Measurements from ENCODE around the gene CNGA3. TPM values are rescaled to one million over a fixed set of nuclear protein-coding genes. Genes with fewer than 3 reads are reported as not detected.

Gene CNGA3
- total RNA-seq, 1 donor from 2014 or later, result 0.52 TPM

GRCh38 chr2:98391581-98392270 is 45.5 kb downstream of the CNGA3 start:
- Histone ChIP-seq H3K9me3 (ENCODE audit: control insufficient read depth in 3 of 3, low read length in 3 of 3) (no peaks in the 10 kb centered on the region), H3K4me1 (ENCODE audit: control insufficient read depth in 3 of 3, insufficient read depth in 3 of 3, low read length in 3 of 3) (no peaks in the 10 kb centered on the region), H3K9ac (ENCODE audit: low read depth in 1 of 3, low read length in 3 of 3) (no peak overlapping the region), H3K36me3 (ENCODE audit: control insufficient read depth in 3 of 3, insufficient read depth in 3 of 3, low read length in 3 of 3) (no peaks in the 10 kb centered on the region), H3K4me3 (ENCODE audit: low read length in 3 of 3) (no peak overlapping the region), H3K27me3 (ENCODE audit: control insufficient read depth in 3 of 3, insufficient read depth in 3 of 3, low read length in 3 of 3) (peaks cover 0 to 9% (median under 1%) of the 10 kb centered on the region in 3 donors), H3K27ac (ENCODE audit: low read depth, low read length) (no peak overlapping the region)

- H3K4me1 ChIP-seq (ENCODE audit: control insufficient read depth in 3 of 3, insufficient read depth in 3 of 3, low read length in 3 of 3), result no peaks in the 10 kb centered on the region
- H3K27me3 ChIP-seq (ENCODE audit: control insufficient read depth in 3 of 3, insufficient read depth in 3 of 3, low read length in 3 of 3), result peaks cover 0 to 15% (median 6%) of the 10 kb centered on the region in 3 donors
- no peak overlapping the region for H3K27ac ChIP-seq (ENCODE audit: low read depth, low read length)
- no peaks in the 10 kb centered on the region for H3K9me3 ChIP-seq (ENCODE audit: control insufficient read depth in 3 of 3, low read length in 3 of 3)
- no peaks in the 10 kb centered on the region for H3K36me3 ChIP-seq (ENCODE audit: control insufficient read depth in 3 of 3, insufficient read depth in 3 of 3, low read length in 3 of 3)
- H3K4me3 ChIP-seq (ENCODE audit: low read length in 3 of 3), result no peak overlapping the region
- no peak overlapping the region for H3K9ac ChIP-seq (ENCODE audit: low read depth in 1 of 3, low read length in 3 of 3)
Observed at GRCh38 chr2:98393354-98393753, 47.1 kb downstream of the CNGA3 start.

GRCh38 chr2:98394595-98395153 is 48.4 kb downstream of the CNGA3 start:
- Histone ChIP-seq H3K4me3 (ENCODE audit: low read length in 3 of 3) (no peak overlapping the region), H3K9me3 (ENCODE audit: control insufficient read depth in 3 of 3, low read length in 3 of 3) (no peaks in the 10 kb centered on the region), H3K9ac (ENCODE audit: low read depth in 1 of 3, low read length in 3 of 3) (no peak overlapping the region), H3K36me3 (ENCODE audit: control insufficient read depth in 3 of 3, insufficient read depth in 3 of 3, low read length in 3 of 3) (no peaks in the 10 kb centered on the region), H3K27ac (ENCODE audit: low read depth, low read length) (no peak overlapping the region), H3K4me1 (ENCODE audit: control insufficient read depth in 3 of 3, insufficient read depth in 3 of 3, low read length in 3 of 3) (no peaks in the 10 kb centered on the region), H3K27me3 (ENCODE audit: control insufficient read depth in 3 of 3, insufficient read depth in 3 of 3, low read length in 3 of 3) (peaks cover 0 to 15% (median 6%) of the 10 kb centered on the region in 3 donors)

- H3K4me1 ChIP-seq (ENCODE audit: control insufficient read depth in 3 of 3, insufficient read depth in 3 of 3, low read length in 3 of 3), result no peaks in the 10 kb centered on the region
- no peak overlapping the region for H3K27ac ChIP-seq (ENCODE audit: low read depth, low read length)
- H3K9ac ChIP-seq (ENCODE audit: low read depth in 1 of 3, low read length in 3 of 3), result no peak overlapping the region
- no peak overlapping the region for H3K4me3 ChIP-seq (ENCODE audit: low read length in 3 of 3)
- peaks cover 0 to 12% (median 6%) of the 10 kb centered on the region in 3 donors for H3K27me3 ChIP-seq (ENCODE audit: control insufficient read depth in 3 of 3, insufficient read depth in 3 of 3, low read length in 3 of 3)
- no peaks in the 10 kb centered on the region for H3K9me3 ChIP-seq (ENCODE audit: control insufficient read depth in 3 of 3, low read length in 3 of 3)
- H3K36me3 ChIP-seq (ENCODE audit: control insufficient read depth in 3 of 3, insufficient read depth in 3 of 3, low read length in 3 of 3), result no peaks in the 10 kb centered on the region
Observed at GRCh38 chr2:98395977-98396376, 49.7 kb downstream of the CNGA3 start.

- Histone ChIP-seq H3K4me1 (ENCODE audit: control insufficient read depth in 3 of 3, insufficient read depth in 3 of 3, low read length in 3 of 3) (no peaks in the 10 kb centered on the region), H3K9ac (ENCODE audit: low read depth in 1 of 3, low read length in 3 of 3) (no peak overlapping the region), H3K4me3 (ENCODE audit: low read length in 3 of 3) (no peak overlapping the region), H3K9me3 (ENCODE audit: control insufficient read depth in 3 of 3, low read length in 3 of 3) (no peaks in the 10 kb centered on the region), H3K27me3 (ENCODE audit: control insufficient read depth in 3 of 3, insufficient read depth in 3 of 3, low read length in 3 of 3) (peaks cover 0 to 10% (median 6%) of the 10 kb centered on the region in 3 donors), H3K27ac (ENCODE audit: low read depth, low read length) (no peak overlapping the region), H3K36me3 (ENCODE audit: control insufficient read depth in 3 of 3, insufficient read depth in 3 of 3, low read length in 3 of 3) (no peaks in the 10 kb centered on the region)
Observed at GRCh38 chr2:98396745-98397355, 50.6 kb downstream of the CNGA3 start.

- H3K4me3 ChIP-seq (ENCODE audit: low read length in 3 of 3), result no peak overlapping the region
- H3K27ac ChIP-seq (ENCODE audit: low read depth, low read length), result no peak overlapping the region
- no peaks in the 10 kb centered on the region for H3K9me3 ChIP-seq (ENCODE audit: control insufficient read depth in 3 of 3, low read length in 3 of 3)
- no peaks in the 10 kb centered on the region for H3K4me1 ChIP-seq (ENCODE audit: control insufficient read depth in 3 of 3, insufficient read depth in 3 of 3, low read length in 3 of 3)
- H3K9ac ChIP-seq (ENCODE audit: low read depth in 1 of 3, low read length in 3 of 3), result no peak overlapping the region
- H3K27me3 ChIP-seq (ENCODE audit: control insufficient read depth in 3 of 3, insufficient read depth in 3 of 3, low read length in 3 of 3), result peaks cover 0 to 10% (median 6%) of the 10 kb centered on the region in 3 donors
- H3K36me3 ChIP-seq (ENCODE audit: control insufficient read depth in 3 of 3, insufficient read depth in 3 of 3, low read length in 3 of 3), result no peaks in the 10 kb centered on the region
Observed at GRCh38 chr2:98399140-98399539, 52.9 kb downstream of the CNGA3 start.

GRCh38 chr2:98403878-98404277 is 57.6 kb downstream of the CNGA3 start:
- Histone ChIP-seq H3K9me3 (ENCODE audit: control insufficient read depth in 3 of 3, low read length in 3 of 3) (no peaks in the 10 kb centered on the region), H3K4me3 (ENCODE audit: low read length in 3 of 3) (no peak overlapping the region), H3K36me3 (ENCODE audit: control insufficient read depth in 3 of 3, insufficient read depth in 3 of 3, low read length in 3 of 3) (no peaks in the 10 kb centered on the region), H3K27ac (ENCODE audit: low read depth, low read length) (no peak overlapping the region), H3K9ac (ENCODE audit: low read depth in 1 of 3, low read length in 3 of 3) (no peak overlapping the region), H3K4me1 (ENCODE audit: control insufficient read depth in 3 of 3, insufficient read depth in 3 of 3, low read length in 3 of 3) (no peaks in the 10 kb centered on the region), H3K27me3 (ENCODE audit: control insufficient read depth in 3 of 3, insufficient read depth in 3 of 3, low read length in 3 of 3) (no peaks in the 10 kb centered on the region)

- Histone ChIP-seq H3K27me3 (ENCODE audit: control insufficient read depth in 3 of 3, insufficient read depth in 3 of 3, low read length in 3 of 3) (no peaks in the 10 kb centered on the region), H3K9ac (ENCODE audit: low read depth in 1 of 3, low read length in 3 of 3) (no peak overlapping the region), H3K36me3 (ENCODE audit: control insufficient read depth in 3 of 3, insufficient read depth in 3 of 3, low read length in 3 of 3) (no peaks in the 10 kb centered on the region), H3K4me1 (ENCODE audit: control insufficient read depth in 3 of 3, insufficient read depth in 3 of 3, low read length in 3 of 3) (no peaks in the 10 kb centered on the region), H3K27ac (ENCODE audit: low read depth, low read length) (no peak overlapping the region), H3K4me3 (ENCODE audit: low read length in 3 of 3) (no peak overlapping the region), H3K9me3 (ENCODE audit: control insufficient read depth in 3 of 3, low read length in 3 of 3) (no peaks in the 10 kb centered on the region)
Observed at GRCh38 chr2:98404556-98405250, 58.4 kb downstream of the CNGA3 start.

GRCh38 chr2:98405301-98405700 is 59.0 kb downstream of the CNGA3 start:
- H3K36me3 ChIP-seq (ENCODE audit: control insufficient read depth in 3 of 3, insufficient read depth in 3 of 3, low read length in 3 of 3), result no peaks in the 10 kb centered on the region
- no peak overlapping the region for H3K9ac ChIP-seq (ENCODE audit: low read depth in 1 of 3, low read length in 3 of 3)
- H3K27me3 ChIP-seq (ENCODE audit: control insufficient read depth in 3 of 3, insufficient read depth in 3 of 3, low read length in 3 of 3), result no peaks in the 10 kb centered on the region
- H3K4me3 ChIP-seq (ENCODE audit: low read length in 3 of 3), result no peak overlapping the region
- no peak overlapping the region for H3K27ac ChIP-seq (ENCODE audit: low read depth, low read length)
- H3K9me3 ChIP-seq (ENCODE audit: control insufficient read depth in 3 of 3, low read length in 3 of 3), result no peaks in the 10 kb centered on the region
- no peaks in the 10 kb centered on the region for H3K4me1 ChIP-seq (ENCODE audit: control insufficient read depth in 3 of 3, insufficient read depth in 3 of 3, low read length in 3 of 3)

GRCh38 chr2:98408155-98408554 is 61.9 kb downstream of the CNGA3 start:
- no peak overlapping the region for H3K4me3 ChIP-seq (ENCODE audit: low read length in 3 of 3)

More at GRCh38 chr2:98408155-98408554, 61.9 kb downstream of the CNGA3 start:
- H3K9me3 ChIP-seq (ENCODE audit: control insufficient read depth in 3 of 3, low read length in 3 of 3), result no peaks in the 10 kb centered on the region
- no peaks in the 10 kb centered on the region for H3K27me3 ChIP-seq (ENCODE audit: control insufficient read depth in 3 of 3, insufficient read depth in 3 of 3, low read length in 3 of 3)
- H3K9ac ChIP-seq (ENCODE audit: low read depth in 1 of 3, low read length in 3 of 3), result no peak overlapping the region
- H3K27ac ChIP-seq (ENCODE audit: low read depth, low read length), result no peak overlapping the region
- no peaks in the 10 kb centered on the region for H3K36me3 ChIP-seq (ENCODE audit: control insufficient read depth in 3 of 3, insufficient read depth in 3 of 3, low read length in 3 of 3)
- H3K4me1 ChIP-seq (ENCODE audit: control insufficient read depth in 3 of 3, insufficient read depth in 3 of 3, low read length in 3 of 3), result no peaks in the 10 kb centered on the region
